Activated CD4-positive, alpha-beta T cell treated with anti-CD3 and anti-CD28 coated beads, Interleukin-2, amount 50 U/mL, for 48 hours (primary cell): ENCODE data around the gene LTBP1.
A peak's percentile ranks its signal among the peaks of the same experiment; 100 is the strongest.
"Not testable (repeated sequence)": the region's sequence is repeated elsewhere in the genome, so short reads cannot be mapped to it uniquely, and the experiment has no call there.

ENCODE experiments used
- DNase-seq, 2 experiments: peaks; one replicate each; pipeline ENCODE4 v3.0.0-alpha.2; 2020

LTBP1 gene

GRCh38 chr2:32946314-32947075 lies at the start of gene LTBP1:
LTBP1 (plus strand) TSS chr2:32946953; CDS start chr2:32947325, 372 bp downstream.
- DNase-seq = peak; percentile 58 to 69

- DNase-seq = no peak
These were observed 46.3 kb upstream of the LTBP1 start for GRCh38 chr2:32900246-32900973.

GRCh38 chr2:32901313-32901712 lies 45.4 kb upstream of the LTBP1 start:
- no peak for DNase-seq

GRCh38 chr2:32902174-32902573 lies 44.6 kb upstream of the LTBP1 start:
- DNase-seq = no peak

GRCh38 chr2:32902986-32903385 lies 43.8 kb upstream of the LTBP1 start:
- no peak for DNase-seq

GRCh38 chr2:32904074-32904473 lies 42.7 kb upstream of the LTBP1 start:
- no peak for DNase-seq

- no peak for DNase-seq
These were observed 42.0 kb upstream of the LTBP1 start for GRCh38 chr2:32904751-32905150.

- DNase-seq = no peak
These were observed 41.5 kb upstream of the LTBP1 start for GRCh38 chr2:32905270-32905669.

GRCh38 chr2:32910883-32911598 lies 35.7 kb upstream of the LTBP1 start:
- no peak for DNase-seq

GRCh38 chr2:32915694-32916093 lies 31.1 kb upstream of the LTBP1 start:
- no peak for DNase-seq

GRCh38 chr2:32918774-32919173 lies 28.0 kb upstream of the LTBP1 start:
- DNase-seq = no peak

- DNase-seq = not testable (repeated sequence)
These were observed 26.9 kb upstream of the LTBP1 start for GRCh38 chr2:32919901-32920300.

GRCh38 chr2:32921486-32921885 lies 25.3 kb upstream of the LTBP1 start:
- DNase-seq = not testable (repeated sequence)

GRCh38 chr2:32922501-32922900 lies 24.3 kb upstream of the LTBP1 start:
- no peak for DNase-seq

- DNase-seq = no peak
These were observed 23.6 kb upstream of the LTBP1 start for GRCh38 chr2:32923109-32923508.

- no peak for DNase-seq
These were observed 21.4 kb upstream of the LTBP1 start for GRCh38 chr2:32925283-32925815.

GRCh38 chr2:32925976-32926707 lies 20.6 kb upstream of the LTBP1 start:
- DNase-seq = no peak

- no peak for DNase-seq
These were observed 20.1 kb upstream of the LTBP1 start for GRCh38 chr2:32926708-32927084.

GRCh38 chr2:32930436-32930835 lies 16.3 kb upstream of the LTBP1 start:
- no peak for DNase-seq

- DNase-seq = no peak
These were observed 15.2 kb upstream of the LTBP1 start for GRCh38 chr2:32931519-32931918.

GRCh38 chr2:32931945-32932709 lies 14.6 kb upstream of the LTBP1 start:
- no peak for DNase-seq
